ENCODE measurements around the gene CD59.
"Not testable (repeated sequence)": the region's sequence is repeated elsewhere in the genome, so short reads cannot be mapped to it uniquely, and the experiment has no call there.

CD59 gene

DNA sequence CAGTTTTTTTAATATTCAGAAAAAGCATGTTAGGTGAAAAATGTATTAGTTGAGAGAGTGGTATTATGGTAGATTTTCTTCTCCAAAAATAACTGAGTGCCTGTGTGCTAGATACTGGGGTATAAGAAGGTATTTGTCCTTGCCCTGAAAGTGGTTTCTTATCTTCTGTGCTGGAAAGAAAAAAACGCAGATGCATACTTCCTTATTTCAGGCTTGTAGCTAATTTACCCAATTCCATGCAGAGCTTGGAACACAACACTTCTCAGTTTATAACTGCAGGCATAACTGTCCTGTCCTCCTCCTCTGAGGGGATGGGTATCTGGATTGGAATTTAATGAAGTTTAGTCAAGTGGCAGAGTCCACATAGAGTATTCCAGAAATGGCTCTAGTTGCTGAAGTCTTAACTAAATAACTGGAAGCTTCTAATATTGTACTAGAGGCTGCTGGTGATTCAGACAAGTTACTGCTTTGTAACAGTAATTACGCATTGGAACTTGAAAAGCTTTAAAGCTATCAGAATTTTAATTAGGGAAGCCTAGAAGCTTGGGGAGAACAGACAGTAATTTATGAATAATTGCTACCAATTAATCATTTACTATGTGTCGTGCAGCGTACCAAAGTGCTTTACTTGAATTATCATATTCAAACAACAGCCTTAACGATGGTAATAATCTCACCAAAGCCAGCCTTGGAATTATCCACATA, 22.9 kb downstream of the CD59 start:
- no peak for ATAC-seq

DNA sequence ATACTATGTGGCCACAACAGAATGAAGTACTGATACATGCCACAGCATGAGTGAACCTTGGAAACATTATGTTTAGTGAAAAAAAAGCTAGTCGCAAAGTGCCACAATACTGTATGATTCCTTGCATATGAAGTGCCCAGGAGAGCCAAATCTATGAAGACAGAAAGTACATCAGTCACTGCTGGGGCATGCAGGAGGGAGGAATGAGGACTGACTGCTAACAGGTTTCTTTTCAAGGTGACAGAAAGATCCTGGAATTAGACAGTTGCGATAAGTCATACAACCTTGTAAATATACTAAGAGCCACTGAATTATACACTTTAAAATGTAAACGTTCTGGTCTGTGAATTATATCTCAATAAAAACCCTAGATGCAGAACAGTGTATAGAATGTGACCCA, 23.8 kb downstream of the CD59 start:
- ATAC-seq, result no peak

DNA sequence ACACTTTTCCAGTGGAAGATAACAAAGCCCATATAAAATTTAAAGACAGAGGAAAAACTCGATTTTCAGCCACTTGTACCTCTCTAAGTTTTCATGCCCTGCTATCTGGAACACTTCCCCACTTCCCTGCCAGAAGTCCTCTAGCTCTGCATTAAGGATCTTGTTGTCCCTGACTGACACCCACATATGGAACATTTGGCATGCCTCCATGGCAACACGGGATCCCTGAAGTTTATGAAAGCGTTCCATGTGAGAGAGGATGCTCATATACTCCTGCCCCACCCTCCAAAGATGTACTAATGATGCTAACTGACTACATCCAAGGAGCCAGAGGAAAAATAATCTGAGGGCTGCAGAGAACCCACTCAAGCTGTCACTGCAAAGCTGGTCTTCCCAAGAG, 26.8 kb downstream of the CD59 start:
- ATAC-seq, result no peak

GRCh38 chr11:33708985-33709384, 27.2 kb downstream of the CD59 start:
- ATAC-seq, result no peak

DNA sequence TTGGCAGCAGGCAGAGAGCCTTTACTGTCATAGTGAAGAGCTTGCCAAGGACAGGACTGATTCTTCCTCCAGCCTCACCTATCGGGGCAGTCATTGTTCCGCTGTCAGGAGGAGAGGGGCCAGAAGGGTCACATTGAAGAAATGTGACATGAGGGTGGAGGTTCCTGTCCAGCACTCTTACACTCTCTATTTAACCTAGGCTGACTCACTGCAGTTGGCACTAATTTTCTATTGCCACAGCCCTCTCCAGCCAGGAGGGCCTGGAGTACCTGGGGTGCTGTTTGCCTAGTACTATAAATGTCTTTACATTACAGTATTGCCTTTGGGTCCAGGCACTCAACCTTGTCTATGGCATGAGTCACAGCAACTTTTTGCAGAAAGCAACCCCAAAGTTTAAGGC, 28.4 kb downstream of the CD59 start:
- ATAC-seq, result not testable (repeated sequence)

GRCh38 chr11:33706966-33707365, 29.3 kb downstream of the CD59 start:
- ATAC-seq, result no peak

- no peak for ATAC-seq
These were observed 29.7 kb downstream of the CD59 start for GRCh38 chr11:33706546-33706945.

- no peak for ATAC-seq
These were observed 31.8 kb downstream of the CD59 start for GRCh38 chr11:33704240-33705002.

DNA sequence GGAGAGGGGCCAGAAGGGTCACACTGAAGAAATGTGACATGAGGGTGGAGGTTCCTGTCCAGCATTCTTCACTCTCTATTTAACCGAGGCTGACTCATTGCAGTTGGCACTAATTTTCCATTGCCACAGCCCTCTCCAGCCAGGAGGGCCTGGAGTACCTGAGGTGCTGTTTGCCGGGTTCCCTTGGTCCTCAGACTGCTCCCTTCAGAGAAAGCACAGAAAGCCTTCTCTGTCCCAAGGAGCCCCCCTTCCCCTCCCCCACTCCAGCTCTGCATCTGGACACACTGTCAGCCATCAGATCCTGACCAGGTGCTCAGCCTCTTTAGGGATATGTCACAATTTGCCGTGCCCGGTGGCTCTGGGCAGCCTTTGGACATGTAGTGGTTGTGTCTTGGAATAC, 32.4 kb downstream of the CD59 start:
- ATAC-seq, result no peak

- no peak for ATAC-seq
These were observed 33.0 kb downstream of the CD59 start for GRCh38 chr11:33703234-33703633.

DNA sequence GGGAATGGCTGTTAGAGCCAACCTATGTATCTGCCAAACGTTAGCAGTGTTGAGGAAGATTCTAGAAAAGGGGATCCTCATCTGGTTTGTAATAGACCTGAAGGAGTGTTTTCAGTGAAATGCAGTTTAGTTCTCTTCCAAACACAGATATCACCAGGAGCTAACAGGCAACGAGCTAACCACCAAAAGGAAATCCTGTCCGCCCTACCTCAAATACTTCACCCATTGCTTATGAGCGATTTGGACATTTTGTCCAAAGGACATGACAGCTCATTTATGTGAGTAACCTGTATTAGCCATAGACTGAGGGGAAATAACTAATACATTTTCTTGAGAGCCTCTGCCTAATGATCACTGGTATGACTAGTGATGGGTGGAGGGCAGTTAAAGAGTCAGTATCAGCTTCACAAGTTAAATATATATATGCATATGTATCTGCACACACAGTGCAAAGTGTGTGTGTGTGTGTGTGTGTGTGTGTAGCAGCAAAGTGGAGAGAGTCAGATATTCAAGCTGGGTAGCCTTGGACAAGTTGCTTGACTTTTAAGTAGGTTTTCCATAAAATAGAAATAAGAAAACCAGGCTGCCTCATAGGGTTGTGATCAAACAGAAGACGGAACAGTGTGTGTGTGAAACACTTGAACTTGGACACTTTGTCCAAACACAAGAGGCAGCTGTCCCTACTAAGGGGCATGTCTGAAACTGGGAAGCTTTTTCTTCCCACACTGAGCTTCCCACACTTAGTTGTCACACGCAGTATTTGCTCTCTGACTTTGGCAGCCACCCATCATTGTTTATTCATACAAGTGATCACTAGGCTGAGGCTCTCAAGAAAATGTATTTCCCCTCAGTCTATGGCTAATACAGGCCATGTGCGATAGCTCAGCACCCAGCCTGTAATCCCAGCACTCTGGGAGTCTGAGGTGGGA, 34.7 kb downstream of the CD59 start:
- no peak for ATAC-seq

DNA sequence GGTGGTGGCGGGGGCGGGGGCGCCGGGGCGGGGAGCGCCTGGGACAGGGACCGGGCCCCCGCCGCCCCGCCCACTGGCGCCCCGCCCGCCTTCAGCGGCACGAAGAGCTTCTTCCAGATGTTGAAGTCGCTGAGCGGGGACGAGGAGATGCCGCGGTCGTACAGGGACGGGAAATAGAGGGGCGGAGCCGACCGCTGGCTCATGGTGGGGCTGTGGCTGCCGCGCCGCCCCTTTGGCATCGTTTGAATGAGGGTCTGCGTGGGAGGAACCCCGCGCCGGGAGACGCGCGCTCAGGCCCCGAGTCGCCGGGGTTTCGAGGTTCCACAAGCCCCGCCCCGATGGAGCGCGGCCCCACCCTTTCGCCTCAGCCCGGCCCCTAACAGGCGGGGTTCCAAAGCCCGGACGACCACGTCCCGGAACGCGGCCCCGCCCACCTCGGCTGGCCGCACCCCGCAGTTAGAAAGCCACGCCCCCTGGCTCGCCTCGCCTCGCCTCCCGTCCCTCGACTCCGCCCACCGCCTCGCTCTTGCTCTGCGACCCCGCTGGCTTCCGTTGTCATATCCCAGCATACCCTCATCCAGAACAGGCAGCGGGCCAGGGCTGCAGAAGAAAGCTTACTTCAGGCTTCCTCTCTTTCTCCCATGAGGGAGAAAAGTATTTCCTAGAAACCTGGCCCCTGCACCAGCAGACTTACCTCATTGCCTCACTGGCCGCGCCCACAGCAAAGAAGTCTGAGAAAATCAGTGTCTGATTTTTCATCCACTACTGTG, 35.5 kb downstream of the CD59 start, which contains the start of gene C11orf91:
Gene C11orf91 (minus strand): TSS at position 325 of the 770 bp plus-strand sequence. CDS start 86 bp downstream, at position 239.
- peak; percentile 89 to 93 for ATAC-seq

DNA sequence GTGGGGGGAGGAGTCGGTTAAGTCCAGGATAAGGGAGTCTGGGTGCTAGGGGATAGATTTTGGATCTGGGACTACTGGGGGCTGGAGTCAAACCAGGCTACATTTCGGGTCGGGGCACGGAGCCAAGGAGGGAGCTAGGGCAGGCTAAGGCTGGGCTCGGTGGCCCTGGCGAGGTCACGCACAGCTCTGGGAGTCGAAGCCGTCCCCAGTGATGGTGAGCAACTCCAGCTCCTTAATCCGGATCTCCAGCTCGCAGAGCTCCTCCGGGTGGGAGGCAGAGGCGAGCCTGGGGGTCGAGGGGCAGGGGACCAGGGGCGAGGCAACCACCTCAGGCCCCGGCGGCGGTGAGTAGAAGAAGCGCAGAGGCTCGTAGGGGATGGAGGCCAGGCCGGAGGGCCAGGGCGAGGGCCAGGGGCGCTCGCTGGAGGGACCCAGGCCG, 36.1 kb downstream of the CD59 start:
- ATAC-seq, result no peak

GRCh38 chr11:33699515-33700062, 36.6 kb downstream of the CD59 start:
- no peak for ATAC-seq

DNA sequence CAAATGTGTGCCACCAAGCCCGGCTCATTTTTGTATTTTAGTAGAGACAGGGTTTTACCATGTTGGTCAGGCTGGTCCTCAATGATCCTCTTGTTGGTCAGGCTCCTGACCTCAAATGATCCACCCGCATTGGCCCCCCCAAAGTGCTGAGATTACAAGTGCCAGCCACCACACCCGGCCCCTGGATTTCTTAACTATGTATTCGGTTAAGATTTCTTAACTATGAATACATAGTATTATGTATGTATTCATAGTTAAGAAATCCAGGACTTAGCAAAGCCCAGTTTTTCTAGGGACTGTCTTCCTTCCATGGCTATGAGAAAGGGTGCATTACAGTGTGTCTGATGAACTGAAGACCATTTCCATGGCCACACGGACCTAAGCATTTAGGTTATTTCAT, 37.3 kb downstream of the CD59 start:
- ATAC-seq, result no peak

DNA sequence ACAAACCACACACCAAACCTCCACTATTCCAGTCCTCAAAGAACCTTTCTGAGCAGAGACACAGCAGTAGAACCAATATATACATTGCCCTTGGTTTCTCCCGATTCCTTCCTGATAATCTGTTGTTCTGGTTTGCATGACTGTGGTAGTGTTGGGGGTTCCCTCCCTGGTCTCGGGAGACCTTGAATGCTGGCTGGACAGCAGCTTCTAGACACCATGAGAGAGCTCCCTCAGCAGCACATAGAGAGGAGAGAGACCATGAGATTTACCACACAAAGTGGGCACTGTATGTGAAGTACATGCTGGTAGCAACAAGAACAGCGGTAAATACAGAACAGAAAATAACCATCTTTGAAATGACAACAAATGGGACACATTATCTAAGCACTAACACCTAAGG, 38.2 kb downstream of the CD59 start:
- ATAC-seq, result no peak

DNA sequence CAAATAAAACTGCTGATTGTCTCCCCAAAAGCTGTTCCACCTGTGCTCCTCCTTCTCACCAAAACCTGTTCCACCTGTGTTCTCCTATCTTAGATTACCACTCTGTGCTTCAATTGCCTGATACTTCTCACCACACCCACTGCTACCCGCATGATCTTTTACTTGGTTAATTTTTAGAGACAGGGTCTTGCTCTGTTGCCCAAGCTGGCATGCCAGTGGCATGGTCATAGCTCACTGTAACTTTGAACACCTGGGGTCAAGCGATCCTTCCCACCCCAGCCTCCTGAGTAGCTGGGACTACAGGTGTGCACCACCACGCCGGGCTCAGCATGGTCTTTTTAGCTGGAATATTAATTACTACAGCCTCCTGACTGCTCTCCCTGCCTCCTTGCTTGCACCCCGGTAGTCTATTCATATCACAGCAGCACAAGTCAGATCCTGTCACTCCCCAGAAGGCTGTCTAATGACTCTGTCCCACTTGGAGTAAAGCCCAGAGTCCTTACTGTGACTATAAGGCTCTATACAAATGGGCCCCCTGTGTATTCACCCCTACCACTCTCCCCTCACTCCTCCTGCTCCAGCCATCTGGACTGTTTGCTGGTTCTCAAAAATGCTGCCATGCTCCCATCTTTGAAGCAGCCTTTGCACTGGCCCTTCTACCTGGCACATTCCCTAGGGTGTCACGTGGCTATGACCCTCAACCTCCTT, 39.1 kb downstream of the CD59 start:
- ATAC-seq, result no peak

DNA sequence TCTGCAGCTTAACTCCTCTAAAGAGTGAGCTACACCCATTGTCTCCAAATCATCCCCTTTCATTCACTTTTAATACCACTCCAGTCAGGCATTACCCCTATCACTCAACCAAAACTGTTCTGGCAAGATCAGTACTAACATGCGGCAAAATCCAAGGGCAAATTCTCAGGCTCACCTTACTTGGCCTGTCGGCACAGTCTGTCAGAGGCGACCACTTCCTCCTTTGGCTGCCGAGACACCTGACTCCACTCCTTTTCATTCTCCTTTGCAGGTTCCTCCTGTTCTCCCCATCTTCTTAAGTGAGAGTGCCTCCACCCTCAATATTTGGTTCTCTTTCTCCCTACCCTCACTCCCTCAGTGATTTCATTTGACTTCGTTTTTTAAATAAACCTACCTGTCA, 39.8 kb downstream of the CD59 start:
- no peak for ATAC-seq

- ATAC-seq, result no peak
These were observed 41.1 kb downstream of the CD59 start for GRCh38 chr11:33695051-33695566.

- ATAC-seq, result no peak
These were observed 41.7 kb downstream of the CD59 start for GRCh38 chr11:33694346-33695050.
